Peyer's patch (tissue), 4 donors: ENCODE results near the gene IFITM5. TPM values are rescaled to one million over a fixed set of nuclear protein-coding genes. Genes with fewer than 3 reads are reported as not detected.

ENCODE experiments used
- DNase-seq, 3 donors: peaks; one replicate each; pipeline ENCODE4 v3.0.0-alpha.2; 2017 to 2019
- H3K27ac ChIP-seq, 4 donors: fragments of 200-600 bp; sonication (generic); one replicate each; pipeline ENCODE4 v1.5.1; 2016 to 2019
- H3K27me3 ChIP-seq, 2 donors: fragments of 200-600 bp; sonication (generic); one replicate each; pipeline ENCODE4 v1.5.1; 2019
- H3K36me3 ChIP-seq, 3 donors: fragments of 200-600 bp; sonication (generic); one replicate each; pipeline ENCODE4 v1.5.1; 2016 to 2019
- H3K4me1 ChIP-seq, 4 donors: fragments of 200-600 bp; sonication (generic); one replicate each; pipeline ENCODE4 v1.5.1; 2016 to 2019
- H3K4me3 ChIP-seq, 4 donors: fragments of 200-600 bp; sonication (generic); 1 replicate in 3 of 4; 2 replicates in 1 of 4; pipeline ENCODE4 v1.5.1; 2016 to 2019; ENCODE audit warnings: mild to moderate bottlenecking in 1 of 4
- H3K9me3 ChIP-seq, 4 donors: fragments of 200-600 bp; sonication (generic); one replicate each; pipeline ENCODE4 v1.5.1; 2016 to 2019; ENCODE audit warnings: mild to moderate bottlenecking in 1 of 4
- CTCF ChIP-seq, 6 experiments: fragments of 450-650 bp in 4 of 6; fragments of 200-600 bp in 2 of 6; sonication (generic) in 1 of 6; IDR thresholded peaks; one replicate each; pipeline ENCODE4 v1.5.1; 2017 to 2019; ENCODE audit warnings: antibody characterized with exemption in 6 of 6, mild to moderate bottlenecking in 3 of 6, moderate library complexity in 1 of 6
- POLR2A ChIP-seq, 2 donors: fragments of 450-650 bp; IDR thresholded peaks; one replicate each; pipeline ENCODE4 v1.5.1; 2017; ENCODE audit warnings: antibody characterized with exemption in 2 of 2, mild to moderate bottlenecking in 2 of 2, moderate library complexity in 2 of 2
- total RNA-seq, 4 donors: library from RNA; depleted of rRNA; stranded (reverse); fragments of >200 nt; gene quantifications; one replicate each; pipeline ENCODE4 v1.1.0, GENCODE V29; 2016

The IFITM5 gene
- total RNA-seq, 4 donors from 2014 or later, result not detected

GRCh38 chr11:332651-333480 is 33.5 kb upstream of the IFITM5 start:
- no peak for DNase-seq
- TF ChIP-seq CTCF (IDR thresholded peaks at IDR 0.05) (no peak), POLR2A (IDR thresholded peaks at IDR 0.05) (no peak)
- Histone ChIP-seq H3K9me3 (no peaks in the 10 kb centered on the region), H3K27me3 (no peaks in the 10 kb centered on the region), H3K4me1 (peaks cover 0 to 16% (median 10%) of the 10 kb centered on the region in 4 donors), H3K27ac (no peak overlapping the region), H3K36me3 (no peaks in the 10 kb centered on the region), H3K4me3 (no peak overlapping the region)

DNA sequence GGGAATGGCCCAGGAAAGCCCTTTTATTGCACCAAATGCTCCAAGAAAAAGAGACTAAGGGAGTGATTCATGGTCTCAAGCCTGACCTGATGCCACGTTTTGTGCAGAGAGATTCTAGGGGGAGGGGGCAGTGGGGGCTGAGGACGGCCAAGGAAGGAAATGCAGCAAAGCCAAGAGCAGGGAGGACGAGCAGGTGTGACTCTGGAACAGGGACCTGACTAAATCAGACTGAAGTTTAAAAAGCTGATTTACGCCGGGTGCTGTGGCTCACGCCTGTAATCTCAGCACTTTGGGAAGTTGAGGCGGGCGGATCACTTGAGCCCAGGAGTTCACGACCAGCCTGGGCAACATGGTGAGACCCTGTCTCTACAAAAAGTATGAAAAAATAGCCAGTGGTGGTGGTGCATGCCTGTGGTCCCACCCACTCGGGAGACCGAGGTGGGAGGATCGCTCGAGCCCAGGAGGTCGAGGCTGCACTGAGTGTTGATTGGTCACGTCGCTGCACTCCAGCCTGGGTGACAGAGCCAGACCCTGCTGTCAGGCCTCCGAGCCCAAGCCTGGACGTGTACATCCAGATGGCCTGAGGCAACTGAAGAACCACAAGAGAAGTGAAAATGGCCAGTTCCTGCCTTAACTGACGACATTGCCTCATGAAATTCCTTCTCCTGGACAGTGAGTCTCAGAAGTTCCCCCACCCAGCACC is 32.2 kb upstream of the IFITM5 start:
- Histone ChIP-seq H3K4me3 (peak overlapping the region in 1 of 4 donors; percentile 10), H3K27ac (peak overlapping the region in 1 of 4 donors; percentile 56), H3K36me3 (no peaks in the 10 kb centered on the region), H3K9me3 (no peaks in the 10 kb centered on the region), H3K4me1 (peaks cover 4 to 29% (median 16%) of the 10 kb centered on the region in 4 donors), H3K27me3 (no peaks in the 10 kb centered on the region)
- no peak for DNase-seq
- TF ChIP-seq POLR2A (IDR thresholded peaks at IDR 0.05), result no peak
- no peak for TF ChIP-seq CTCF (IDR thresholded peaks at IDR 0.05)

DNA sequence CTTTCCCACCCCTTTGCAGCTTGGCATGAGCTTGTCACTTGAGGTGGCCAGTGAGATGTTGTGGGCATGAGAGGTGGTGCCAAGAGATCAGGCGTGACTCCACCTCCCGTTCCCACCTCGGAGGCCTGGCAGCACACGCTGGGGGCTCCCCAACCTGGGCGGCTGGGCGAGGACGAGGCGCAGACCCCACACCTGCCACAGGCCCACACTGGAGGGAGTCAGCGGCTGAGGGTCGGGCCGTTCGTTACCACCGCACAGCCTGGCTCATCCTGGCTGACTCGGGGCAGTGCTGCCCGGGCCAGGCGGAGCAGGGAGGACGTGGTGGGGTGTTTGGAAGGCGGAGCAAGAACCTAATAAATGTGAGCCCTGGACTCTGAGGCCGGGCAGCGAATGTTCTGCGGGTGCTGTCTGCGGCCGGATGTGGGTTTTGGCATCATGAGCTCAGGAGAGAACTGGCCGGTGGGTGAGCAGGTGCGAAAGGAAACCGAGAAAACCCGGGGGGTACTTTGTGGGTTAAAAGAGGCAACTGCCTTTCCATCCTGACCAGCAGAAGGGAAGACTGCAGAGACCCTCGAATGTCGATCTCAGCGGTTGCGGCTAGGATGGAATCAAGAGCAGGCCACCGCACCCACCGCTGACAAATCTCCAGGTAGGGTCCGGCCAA is 31.5 kb upstream of the IFITM5 start:
- no peaks in the 10 kb centered on the region for H3K36me3 ChIP-seq
- no peaks in the 10 kb centered on the region for H3K9me3 ChIP-seq
- peak overlapping the region in 1 of 4 donors; percentile 56 for H3K27ac ChIP-seq
- H3K27me3 ChIP-seq, result no peaks in the 10 kb centered on the region
- H3K4me3 ChIP-seq, result peak overlapping the region in 1 of 4 donors; percentile 10
- peak in 2 of 3 donors; percentile 78 to 82 for DNase-seq
- TF ChIP-seq CTCF (IDR thresholded peaks at IDR 0.05), result no peak
- no peak for TF ChIP-seq POLR2A (IDR thresholded peaks at IDR 0.05)
- peaks cover 0 to 32% (median 19%) of the 10 kb centered on the region in 4 donors for H3K4me1 ChIP-seq

GRCh38 chr11:330307-330693 is 31.0 kb upstream of the IFITM5 start:
- no peak for DNase-seq
- H3K4me1 ChIP-seq, result peaks cover 0 to 34% (median 20%) of the 10 kb centered on the region in 4 donors
- no peaks in the 10 kb centered on the region for H3K27me3 ChIP-seq

More at GRCh38 chr11:330307-330693, 31.0 kb upstream of the IFITM5 start:
- Histone ChIP-seq H3K4me3 (no peak overlapping the region), H3K36me3 (no peaks in the 10 kb centered on the region), H3K9me3 (no peaks in the 10 kb centered on the region), H3K27ac (peak overlapping the region in 1 of 4 donors; percentile 56)
- TF ChIP-seq CTCF (IDR thresholded peaks at IDR 0.05) (no peak), POLR2A (IDR thresholded peaks at IDR 0.05) (no peak)
